CD4-positive, alpha-beta T cell treated with Interleukin-6 at 100 ng/mL for 8 hours (primary cell): ENCODE measurements around the gene TEAD1.

Source experiments
- DNase-seq: peaks from one replicate; pipeline ENCODE4 v3.0.0-alpha.2; 2020; ENCODE audit warnings: mixed read lengths, low spot score

Gene TEAD1

GRCh38 chr11:12943311-12943710, 269.1 kb downstream of the TEAD1 start:
- DNase-seq: no peak

DNA sequence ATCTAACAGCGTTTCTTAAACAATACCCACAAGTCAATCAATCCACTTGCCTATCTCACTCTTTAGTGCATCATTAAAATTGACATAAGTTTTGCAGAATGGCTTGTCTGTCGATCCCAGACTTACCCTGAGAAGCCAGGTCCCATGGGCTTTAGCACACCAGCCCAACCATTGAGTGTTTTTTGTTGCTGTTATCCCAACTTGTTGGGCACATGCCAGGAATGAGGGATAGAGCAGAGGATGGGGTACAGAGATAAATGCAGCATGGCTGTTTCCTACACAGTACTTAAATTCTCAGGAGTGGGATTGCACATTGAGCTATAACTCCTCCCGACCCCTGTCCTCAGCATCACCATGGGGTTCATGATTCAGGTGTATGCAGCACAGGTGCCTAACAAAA, 270.7 kb downstream of the TEAD1 start:
- no peak for DNase-seq

DNA sequence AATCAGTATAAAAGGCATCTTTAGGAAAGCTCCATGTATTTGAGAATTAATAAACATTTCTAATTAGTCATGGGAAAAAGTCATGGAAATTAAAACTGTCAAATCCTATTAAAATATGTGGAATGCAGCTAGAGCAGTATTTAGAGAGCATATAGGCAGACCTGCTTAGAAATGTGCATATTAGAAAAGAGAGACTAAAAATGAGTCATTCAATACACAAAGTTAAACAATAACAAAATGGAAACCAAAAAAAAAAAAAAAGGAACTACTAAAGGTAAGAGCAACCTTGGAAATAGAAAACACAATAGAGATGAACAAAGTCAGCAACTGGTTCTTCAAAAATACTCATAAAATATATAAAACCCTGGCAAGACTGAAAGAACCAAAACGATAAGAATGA, 275.2 kb downstream of the TEAD1 start:
- no peak for DNase-seq

DNA sequence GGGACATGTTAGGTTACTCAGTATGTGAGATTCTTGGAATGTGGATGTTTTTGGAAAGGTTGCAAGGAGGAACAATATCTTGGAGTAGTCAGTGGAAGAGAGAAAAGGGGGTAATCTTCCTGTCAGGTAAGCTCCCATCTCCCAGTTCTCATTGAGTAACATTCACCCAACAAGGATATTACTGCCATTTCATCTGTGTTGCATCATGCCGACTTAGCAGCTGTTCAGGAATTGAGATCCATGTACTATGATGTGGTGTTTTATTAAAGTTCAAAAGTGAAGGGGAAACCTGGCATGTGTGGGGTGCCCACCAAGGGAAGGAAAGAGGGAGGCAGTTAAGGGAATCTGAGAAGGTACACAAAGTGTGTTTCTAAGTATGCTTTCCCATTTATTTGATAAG, 276.4 kb downstream of the TEAD1 start:
- DNase-seq: no peak

DNA sequence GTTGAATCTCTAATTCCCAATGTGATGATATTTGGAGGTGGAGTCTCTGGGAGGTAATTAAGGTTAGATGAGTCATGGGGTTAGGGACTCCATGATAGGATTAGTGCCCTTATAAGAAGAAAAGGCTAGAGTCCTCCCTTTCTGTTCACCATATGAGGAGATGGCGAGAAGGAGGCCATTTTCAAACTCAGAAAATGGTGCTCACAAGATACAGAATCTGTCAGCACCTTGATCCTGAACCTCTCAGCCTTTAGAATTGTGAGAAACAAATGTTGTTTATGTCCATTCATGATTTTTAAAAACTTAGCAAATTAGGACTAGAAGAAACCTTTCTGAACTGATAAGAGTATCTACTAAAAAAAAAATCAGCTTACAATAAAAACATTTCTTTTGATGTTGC, 277.2 kb downstream of the TEAD1 start:
- DNase-seq: no peak

DNA sequence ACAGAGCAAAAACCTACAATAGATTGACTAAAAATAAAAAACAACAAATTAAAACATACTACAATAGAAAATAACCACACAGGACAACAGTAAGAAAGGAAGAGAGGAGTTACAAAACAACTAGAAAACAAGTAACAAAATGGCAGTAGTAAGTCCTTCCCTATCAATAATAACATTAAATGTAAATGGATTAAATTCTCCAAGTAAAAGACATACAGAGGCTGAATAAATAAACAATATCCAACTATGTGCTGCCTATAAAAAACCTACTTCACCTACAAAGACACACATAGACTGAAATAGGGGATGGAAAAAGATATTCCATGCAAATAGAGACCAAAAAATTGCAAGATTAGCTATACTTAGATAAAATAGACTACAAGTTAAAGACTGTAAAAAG, 277.9 kb downstream of the TEAD1 start:
- no peak for DNase-seq

- DNase-seq: no peak
These were observed 284.8 kb downstream of the TEAD1 start for GRCh38 chr11:12958986-12959385.

- DNase-seq: no peak
These were observed 287.4 kb downstream of the TEAD1 start for GRCh38 chr11:12961615-12962014.

- no peak for DNase-seq
These were observed 288.1 kb downstream of the TEAD1 start for GRCh38 chr11:12962306-12962705.

DNA sequence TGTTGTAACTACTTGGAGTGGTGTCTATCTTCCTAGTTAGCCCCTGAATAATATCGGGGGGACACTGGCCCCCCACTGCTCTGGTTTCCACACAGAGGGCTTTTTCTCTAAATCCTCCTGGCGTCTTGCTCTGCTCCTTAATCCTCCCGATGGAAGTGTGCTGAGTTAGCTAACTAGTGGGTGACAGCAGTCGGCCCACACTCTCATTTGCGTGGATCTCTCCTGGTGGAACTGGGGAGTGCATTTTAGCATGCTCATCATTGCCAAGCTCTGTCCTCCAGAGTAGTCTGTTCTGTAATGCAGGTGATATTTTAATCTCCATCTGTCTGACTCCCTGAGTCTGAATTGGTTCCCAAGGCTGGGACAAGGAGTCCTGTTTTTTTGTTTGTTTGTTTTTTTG, 288.8 kb downstream of the TEAD1 start:
- DNase-seq: no peak

DNA sequence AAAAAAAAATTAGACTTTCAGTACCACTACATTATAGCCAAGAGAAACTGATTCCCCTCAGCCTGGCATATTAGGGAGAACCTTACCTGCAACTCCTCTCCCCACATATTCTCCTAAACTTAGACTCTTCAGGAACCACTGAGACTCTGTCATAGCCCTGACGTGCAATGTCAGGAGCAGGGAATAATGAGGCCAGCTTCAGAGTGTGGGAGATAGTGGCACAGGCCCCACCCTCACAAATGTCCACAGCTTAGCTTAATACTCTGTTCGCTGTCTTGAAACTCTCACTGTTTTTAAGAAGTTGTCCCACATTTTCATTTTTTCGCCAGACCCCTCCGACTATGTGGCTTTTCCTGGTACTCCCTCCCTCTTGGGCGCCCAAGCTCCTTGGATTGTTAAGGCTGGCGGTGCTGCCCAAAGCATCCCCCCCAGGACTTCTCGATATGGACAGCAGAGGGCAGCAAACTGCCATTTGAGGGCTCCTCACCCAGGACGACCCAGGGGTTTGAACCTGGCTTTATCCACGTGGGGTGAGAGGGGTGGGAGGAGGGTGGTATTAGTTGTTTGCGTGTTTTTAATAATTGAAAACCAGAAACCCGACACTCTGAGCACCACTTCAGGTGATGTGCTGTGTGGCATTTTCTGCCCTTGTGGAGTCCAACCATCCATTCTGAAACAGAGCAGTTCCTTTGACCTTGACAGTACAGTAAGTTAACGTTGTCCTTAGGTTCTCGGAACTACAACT, 289.7 kb downstream of the TEAD1 start:
- DNase-seq: peak; percentile 39

DNA sequence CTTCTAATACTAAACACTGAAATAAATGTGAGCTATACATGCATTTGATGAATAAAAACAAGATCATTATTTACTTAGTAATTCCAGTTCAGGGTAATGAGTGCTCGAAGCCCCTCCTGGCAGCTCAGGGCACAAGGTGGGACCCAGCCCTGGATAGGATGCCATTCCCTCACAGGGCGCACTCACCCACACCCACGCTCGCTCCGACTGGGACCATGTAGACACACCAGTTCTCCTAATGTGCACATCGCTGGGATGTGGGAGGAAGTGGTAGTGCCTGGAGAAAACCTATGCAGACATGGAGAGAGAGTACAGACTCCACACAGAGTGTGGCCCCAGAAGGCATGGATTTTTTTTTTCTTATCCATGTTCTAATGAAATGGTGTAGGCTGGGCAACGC, 290.4 kb downstream of the TEAD1 start:
- DNase-seq: no peak

GRCh38 chr11:12966002-12966401, 291.8 kb downstream of the TEAD1 start:
- DNase-seq: no peak

DNA sequence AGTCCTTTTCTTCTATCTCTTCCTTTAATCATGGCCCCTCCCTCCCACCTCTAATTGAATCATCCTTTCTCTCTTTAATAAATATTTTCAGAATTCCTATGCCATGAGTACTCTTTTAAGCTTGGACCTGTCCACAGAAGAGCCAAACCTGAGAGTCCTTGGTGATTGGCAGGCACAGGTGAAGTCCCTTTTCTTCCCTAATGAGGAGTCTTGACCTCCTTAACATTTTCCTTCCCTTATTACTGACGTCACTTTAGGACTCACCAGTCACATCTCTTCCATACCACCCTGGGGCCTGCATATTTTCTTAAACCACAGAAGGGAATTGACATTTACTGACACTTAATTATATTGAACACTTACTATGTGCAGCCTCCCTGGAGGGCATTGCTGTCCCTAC, 293.9 kb downstream of the TEAD1 start:
- no peak for DNase-seq

GRCh38 chr11:12968826-12969225, 294.6 kb downstream of the TEAD1 start:
- DNase-seq: no peak

GRCh38 chr11:12971955-12972354, 297.7 kb downstream of the TEAD1 start:
- DNase-seq: no peak

GRCh38 chr11:12973528-12974181, 299.4 kb downstream of the TEAD1 start:
- DNase-seq: no peak

DNA sequence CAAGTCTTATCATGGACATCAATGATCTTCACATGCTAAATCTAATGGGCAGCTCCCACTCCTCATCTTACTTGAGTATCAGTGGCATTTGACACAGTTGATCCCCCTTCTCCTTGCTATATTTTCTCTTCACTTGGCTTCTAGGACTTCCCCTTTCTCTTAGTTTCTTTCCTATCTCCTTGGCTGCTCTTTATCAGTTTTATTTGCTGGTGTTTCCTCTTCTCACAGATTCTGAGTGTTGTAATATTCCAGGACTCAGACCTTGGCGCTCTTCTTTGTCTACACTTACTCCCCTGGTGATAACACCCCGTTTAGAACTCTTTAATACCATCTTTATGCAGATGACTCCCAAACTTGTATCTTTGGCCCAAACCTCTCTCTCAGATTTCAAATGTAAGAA, 301.0 kb downstream of the TEAD1 start:
- no peak for DNase-seq

DNA sequence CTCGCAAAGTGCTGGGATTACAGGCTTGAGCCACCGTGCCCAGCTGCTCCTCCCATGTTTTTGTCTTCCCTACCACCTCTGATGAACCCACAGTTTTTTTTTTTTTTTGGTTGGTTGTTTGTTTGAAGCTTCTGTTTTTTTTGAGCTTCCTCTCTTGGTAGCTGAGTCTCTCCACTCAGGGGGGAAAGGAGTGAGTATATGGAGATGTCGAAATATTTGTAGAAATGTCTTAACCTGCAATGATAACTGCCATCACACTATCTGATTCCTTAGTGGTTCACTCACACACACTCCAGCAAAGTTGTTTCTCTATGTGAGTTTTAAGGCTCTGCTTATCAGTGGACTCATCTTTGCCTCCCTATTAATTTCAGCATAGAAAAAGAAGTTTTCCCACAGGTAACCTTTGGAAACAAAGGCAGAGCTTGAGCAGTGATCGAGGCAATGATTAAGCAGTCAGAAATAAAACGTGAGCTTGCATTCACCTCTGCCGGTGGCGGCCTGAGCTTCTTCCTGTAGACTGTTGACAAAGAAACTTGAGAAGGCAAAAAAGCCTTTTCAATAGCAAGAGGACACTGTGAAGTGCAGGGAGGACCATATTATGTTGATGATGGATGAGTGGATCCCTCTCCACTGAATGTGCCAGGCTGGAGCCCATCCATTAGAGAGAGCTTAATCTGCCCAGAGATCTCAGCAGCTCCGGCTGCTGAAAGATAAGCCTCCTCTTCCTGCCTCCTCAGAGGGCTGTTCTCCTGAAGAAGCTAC, 305.9 kb downstream of the TEAD1 start:
- DNase-seq: no peak

GRCh38 chr11:12981676-12982522, 307.7 kb downstream of the TEAD1 start:
- no peak for DNase-seq

DNA sequence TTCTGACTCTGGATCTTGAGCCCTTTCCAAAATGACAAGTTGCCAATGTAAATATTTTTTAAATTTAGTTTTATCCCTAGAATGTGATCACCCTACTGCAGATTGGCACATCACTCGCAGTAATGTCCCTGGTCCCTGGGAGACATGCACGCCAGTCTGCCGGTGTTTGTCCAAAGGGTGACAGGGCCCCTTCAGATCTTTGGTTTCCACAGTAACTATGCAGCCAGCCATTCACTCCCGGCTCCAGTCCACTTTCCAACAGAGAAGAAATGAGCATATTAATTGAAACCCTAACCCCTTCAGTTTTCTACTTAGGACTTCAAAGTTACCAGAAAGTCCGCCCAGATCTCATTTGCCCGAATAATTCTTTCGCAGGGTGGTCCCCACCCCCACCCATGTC, 309.1 kb downstream of the TEAD1 start:
- DNase-seq: no peak

DNA sequence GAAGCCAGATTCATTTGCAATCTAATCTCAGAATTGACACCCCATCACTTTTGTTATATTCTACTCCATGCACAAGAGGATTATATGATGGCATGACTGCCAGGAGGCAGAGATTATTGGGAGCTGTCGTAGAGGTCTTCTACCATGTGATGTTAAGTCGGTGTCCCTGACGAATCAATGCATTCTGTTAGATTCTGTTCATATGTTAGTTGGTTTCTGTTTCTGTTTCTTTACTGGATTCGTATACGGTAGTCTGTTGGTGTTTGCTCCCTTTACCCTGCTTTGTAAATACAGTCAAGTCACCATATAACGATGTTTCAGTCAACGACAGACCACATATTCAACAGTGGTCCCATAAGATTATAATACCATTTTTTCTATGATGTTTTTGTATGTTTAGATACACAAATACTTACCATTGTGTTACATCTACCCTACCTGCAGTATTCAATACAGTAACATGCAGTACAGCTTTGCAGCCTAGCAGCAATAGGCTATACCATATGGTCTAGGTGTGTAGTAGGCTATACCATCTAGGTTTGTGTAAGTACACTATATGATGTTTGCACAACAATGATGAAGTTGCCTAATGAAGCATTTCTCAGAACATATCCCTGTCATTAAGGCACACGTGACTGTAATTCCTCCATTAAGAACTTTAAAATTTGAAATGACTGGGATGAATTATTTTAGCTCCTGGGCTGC, 312.1 kb downstream of the TEAD1 start:
- DNase-seq: no peak
